Fibroblast of lung (primary cell): ENCODE measurements around the gene SUN5. TPM values are rescaled to one million over a fixed set of nuclear protein-coding genes. Genes with fewer than 3 reads are reported as not detected.

Experiments used
- DNase-seq, 2 donors: peaks; one replicate each; pipeline versions ENCODE4 v3.0.0 to v3.0.0-alpha.2; 2010; ENCODE audit warnings: low read depth in 2 of 2
- H2AFZ ChIP-seq: 2 replicates; pipeline ENCODE4 v1.5.1; 2012; ENCODE audit warnings: low read length, control low read depth, inconsistent platforms
- H3K27ac ChIP-seq: 2 replicates; pipeline ENCODE4 v1.5.1; 2011; ENCODE audit warnings: low read length, control low read depth; ENCODE audit not compliant: insufficient read depth
- H3K27me3 ChIP-seq: 2 replicates; pipeline ENCODE4 v1.5.1; 2011; ENCODE audit warnings: mild to moderate bottlenecking, low read length; ENCODE audit not compliant: control insufficient read depth, insufficient read depth
- H3K36me3 ChIP-seq: 2 replicates; pipeline ENCODE4 v1.5.1; 2011; ENCODE audit warnings: low read length; ENCODE audit not compliant: control insufficient read depth, insufficient read depth
- H3K4me1 ChIP-seq: 2 replicates; pipeline ENCODE4 v1.5.1; 2011; ENCODE audit warnings: low read length; ENCODE audit not compliant: control insufficient read depth, insufficient read depth; ENCODE audit errors: extremely low read depth
- H3K4me2 ChIP-seq: 2 replicates; pipeline ENCODE4 v1.5.1; 2011; ENCODE audit warnings: low read length, control low read depth; ENCODE audit not compliant: insufficient read depth; ENCODE audit errors: extremely low read depth
- H3K4me3 ChIP-seq, 4 experiments: fragments of 200-600 bp in 1 of 4; sonication (generic) in 1 of 4; replicated peaks in 1 of 4; 2 replicates each; pipeline ENCODE4 v1.5.1; 2011 to 2016; ENCODE audit warnings: low read length in 4 of 4, low read depth in 3 of 4, mild to moderate bottlenecking in 3 of 4, control low read depth in 2 of 4, inconsistent platforms in 1 of 4, mixed read lengths in 1 of 4; ENCODE audit not compliant: insufficient read depth in 1 of 4; ENCODE audit errors: control extremely low read depth in 1 of 4
- H3K79me2 ChIP-seq: 2 replicates; pipeline ENCODE4 v1.5.1; 2012; ENCODE audit warnings: mild to moderate bottlenecking, low read length, inconsistent platforms; ENCODE audit not compliant: control insufficient read depth, insufficient read depth
- H3K9ac ChIP-seq: 2 replicates; pipeline ENCODE4 v1.5.1; 2011; ENCODE audit warnings: mild to moderate bottlenecking, low read length, control low read depth; ENCODE audit not compliant: insufficient read depth
- H3K9me3 ChIP-seq: 2 replicates; pipeline ENCODE4 v1.5.1; 2012; ENCODE audit warnings: low read depth, low read length; ENCODE audit not compliant: control insufficient read depth, insufficient read depth
- H4K20me1 ChIP-seq: 2 replicates; pipeline ENCODE4 v1.5.1; 2011; ENCODE audit warnings: low read length; ENCODE audit not compliant: control insufficient read depth, insufficient read depth; ENCODE audit errors: extremely low read depth
- CTCF ChIP-seq, 2 donors: IDR thresholded peaks in 1 of 2; conservative IDR thresholded peaks in 1 of 2; 1 replicate in 1 of 2; 2 replicates in 1 of 2; pipeline ENCODE4 v1.5.1; 2011 to 2012; ENCODE audit warnings: low read length in 2 of 2, control low read depth in 1 of 2, inconsistent platforms in 1 of 2, low read depth in 1 of 2, mild to moderate bottlenecking in 1 of 2
- EZH2 ChIP-seq: IDR thresholded peaks from 2 replicates; pipeline ENCODE4 v1.5.1; 2012; ENCODE audit warnings: low read length, control low read depth, mild to moderate bottlenecking; ENCODE audit errors: missing control alignments
- polyA plus RNA-seq, 2 donors: library from polyadenylated mRNA; depleted of rRNA in 1 of 2; stranded (reverse) in 1 of 2; unstranded in 1 of 2; fragments of >200 nt; gene quantifications; 2 replicates each; pipeline ENCODE4 v1.2.1, GENCODE V29; 2011 to 2012; ENCODE audit warnings: missing spikeins in 1 of 2
- total RNA-seq: library from RNA; depleted of rRNA; stranded (reverse); fragments of >200 nt; gene quantifications from 2 replicates; pipeline ENCODE4 v1.2.1, GENCODE V29; 2014

Gene SUN5
- total and polyA plus RNA-seq, 2 donors (not counting 1 experiment from before 2014, with no cell fraction given): not detected

DNA sequence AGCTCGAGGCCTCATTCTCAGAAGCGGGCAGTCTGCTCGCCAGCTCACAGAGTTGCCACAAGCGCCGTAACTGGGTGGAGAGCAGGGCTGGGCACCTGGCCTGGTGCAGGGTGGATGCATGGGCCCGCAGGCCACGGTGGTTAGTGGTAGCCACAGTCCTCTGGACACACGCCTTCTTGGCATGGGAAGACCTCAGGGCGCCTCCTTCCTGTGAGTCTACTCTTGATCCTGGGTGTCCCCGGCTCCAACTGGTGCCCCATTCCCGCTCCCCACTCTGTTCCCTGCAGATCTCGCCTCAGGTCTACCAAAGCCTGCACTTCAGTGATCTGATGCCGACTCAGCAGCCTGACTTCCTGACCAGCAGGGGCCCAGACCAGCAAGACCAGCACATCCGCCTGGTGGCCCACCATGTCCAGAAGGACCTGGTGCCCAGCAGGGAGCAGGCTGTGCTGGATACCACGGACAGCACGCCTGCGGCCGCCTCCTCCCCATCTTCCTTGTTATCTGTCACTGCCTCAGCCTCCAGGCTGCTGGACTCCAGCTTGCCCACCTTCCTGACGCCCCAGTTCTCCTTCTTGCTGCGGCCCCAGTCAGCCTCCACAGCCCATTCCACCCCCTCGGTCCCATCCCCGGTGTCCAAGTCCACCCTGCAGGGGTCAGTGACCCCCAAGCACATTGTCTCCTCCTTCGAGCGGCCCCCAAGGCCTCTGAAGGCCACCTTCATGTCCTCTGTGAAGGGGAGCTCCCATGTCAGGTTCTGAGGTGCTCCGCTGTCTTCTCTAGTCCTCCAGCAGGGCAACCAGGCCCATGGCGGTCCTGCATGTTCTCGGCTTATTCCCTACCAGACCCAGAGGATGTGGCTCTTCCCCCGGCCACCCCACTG, 43.1 kb downstream of the SUN5 start:
- H3K4me2 ChIP-seq: no peak overlapping the region
- no peak for DNase-seq
- H3K4me3 ChIP-seq: no peak overlapping the region
- H3K9ac ChIP-seq: no peak overlapping the region
- no peak overlapping the region for H2AFZ ChIP-seq
- no peaks in the 10 kb centered on the region for H3K27me3 ChIP-seq
- H3K4me1 ChIP-seq: no peaks in the 10 kb centered on the region
- no peaks in the 10 kb centered on the region for H3K36me3 ChIP-seq
- H4K20me1 ChIP-seq: no peaks in the 10 kb centered on the region
- no peaks in the 10 kb centered on the region for H3K9me3 ChIP-seq
- TF ChIP-seq EZH2 (no peak), CTCF (conservative IDR thresholded peaks at IDR 0.05 in 1 of 2, IDR thresholded peaks at IDR 0.05 in 1 of 2; ENCODE audit: low read depth in 1 of 2, low read length in 2 of 2) (no peak)
- no peaks in the 10 kb centered on the region for H3K79me2 ChIP-seq
- H3K27ac ChIP-seq: no peak overlapping the region

DNA sequence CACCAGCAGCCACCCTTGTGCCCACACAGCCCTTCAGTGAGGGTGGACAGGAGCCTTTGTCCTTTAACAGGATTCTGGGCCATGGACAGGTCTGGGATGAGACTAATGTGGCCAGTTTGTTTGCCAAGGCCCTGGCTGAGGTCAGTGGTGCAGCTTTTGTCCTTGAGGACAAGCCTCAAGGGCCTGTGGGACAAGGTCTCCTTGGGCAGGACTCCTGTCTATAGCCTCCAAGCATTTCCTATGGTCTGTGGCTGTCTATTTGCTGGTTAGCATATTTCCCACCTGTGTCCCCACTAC, 44.1 kb downstream of the SUN5 start:
- no peak for TF ChIP-seq CTCF (conservative IDR thresholded peaks at IDR 0.05 in 1 of 2, IDR thresholded peaks at IDR 0.05 in 1 of 2; ENCODE audit: low read depth in 1 of 2, low read length in 2 of 2)
- no peak for TF ChIP-seq EZH2
- Histone ChIP-seq H3K27ac (no peak overlapping the region), H3K9me3 (no peaks in the 10 kb centered on the region)

DNA sequence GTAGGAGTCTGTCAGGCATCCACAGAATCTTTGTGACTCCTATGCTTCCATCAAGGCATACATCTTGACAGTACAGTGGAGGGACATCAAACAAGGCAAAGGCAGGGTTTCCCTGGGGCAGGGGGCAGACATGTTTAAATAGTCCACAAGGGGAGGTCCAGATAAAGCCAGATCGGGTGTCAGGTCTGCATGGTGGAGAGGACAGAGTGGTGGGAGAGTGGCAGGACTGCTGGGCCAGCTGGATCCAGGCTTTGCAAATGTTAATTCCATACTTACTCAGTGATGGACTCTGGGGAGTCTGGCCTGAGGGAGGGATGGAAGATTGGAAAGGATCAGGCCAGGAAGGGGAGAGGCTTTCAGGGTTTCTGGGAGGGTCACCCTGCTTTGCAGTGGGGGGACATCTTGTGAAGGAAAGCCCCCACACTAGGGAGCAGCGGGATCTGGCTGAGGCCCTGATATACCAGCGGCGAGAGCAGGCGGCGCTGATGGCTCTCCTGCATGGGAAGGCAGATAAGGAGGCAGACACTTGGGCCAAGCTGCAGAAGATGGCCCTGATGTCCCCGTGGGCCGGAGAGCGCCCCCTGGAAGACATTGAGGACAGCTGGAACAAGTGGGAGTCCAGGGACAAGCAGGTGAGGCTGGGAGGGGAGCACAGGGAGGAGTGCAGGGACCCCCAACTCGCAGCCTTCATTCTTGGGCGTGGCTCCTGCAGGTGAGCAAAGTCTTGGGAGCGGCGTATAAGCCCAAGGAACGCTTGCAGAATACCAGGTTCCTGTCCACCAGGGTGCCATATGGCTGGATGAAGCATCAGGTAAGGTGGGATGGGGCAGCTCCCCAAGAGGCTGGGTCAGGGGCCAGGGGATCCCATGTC, 44.6 kb downstream of the SUN5 start:
- no peaks in the 10 kb centered on the region for H3K4me1 ChIP-seq
- no peak for DNase-seq
- H3K9me3 ChIP-seq: no peaks in the 10 kb centered on the region
- no peak overlapping the region for H3K4me2 ChIP-seq
- H3K79me2 ChIP-seq: no peaks in the 10 kb centered on the region
- no peak overlapping the region for H2AFZ ChIP-seq
- H3K27ac ChIP-seq: no peak overlapping the region
- no peak overlapping the region for H3K9ac ChIP-seq
- no peaks in the 10 kb centered on the region for H4K20me1 ChIP-seq
- no peak overlapping the region for H3K4me3 ChIP-seq
- no peaks in the 10 kb centered on the region for H3K36me3 ChIP-seq
- TF ChIP-seq CTCF (conservative IDR thresholded peaks at IDR 0.05 in 1 of 2, IDR thresholded peaks at IDR 0.05 in 1 of 2; ENCODE audit: low read depth in 1 of 2, low read length in 2 of 2) (no peak), EZH2 (no peak)
- H3K27me3 ChIP-seq: no peaks in the 10 kb centered on the region

More for the DNA sequence above, 44.1 kb downstream of the SUN5 start:
- H3K36me3 ChIP-seq: no peaks in the 10 kb centered on the region
- no peak overlapping the region for H2AFZ ChIP-seq
- no peak overlapping the region for H3K4me3 ChIP-seq
- no peaks in the 10 kb centered on the region for H3K27me3 ChIP-seq
- H3K4me2 ChIP-seq: no peak overlapping the region
- no peak overlapping the region for H3K9ac ChIP-seq
- H3K4me1 ChIP-seq: no peaks in the 10 kb centered on the region
- H4K20me1 ChIP-seq: no peaks in the 10 kb centered on the region
- no peaks in the 10 kb centered on the region for H3K79me2 ChIP-seq
- no peak for DNase-seq
